Naive thymus-derived CD8-positive, alpha-beta T cell (primary cell): ENCODE measurements around the gene ALDH16A1. TPM values are rescaled to one million over a fixed set of nuclear protein-coding genes. Genes with fewer than 3 reads are reported as not detected.

Source experiments
- ATAC-seq, 2 donors: fragments of 150-1000 bp; cut with Tn5 transposase in 1 of 2; sonication (Bioruptor Pico), chemical (Tn5 transposase) in 1 of 2; 1 replicate in 1 of 2; 2 replicates in 1 of 2; pipeline ENCODE4 v1.10.0; 2021; ENCODE audit warnings: mild to moderate bottlenecking in 2 of 2, moderate library complexity in 2 of 2
- POLR2A ChIA-PET: fragments of 350-600 bp; sonication (Branson Sonifier 250); formaldehyde crosslinking; loops from one replicate; lab custom pipeline; 2021; ENCODE audit warnings: antibody characterized with exemption; lab: Charles Lee
- DNase-seq, 10 donors: peaks; one replicate each; pipeline versions ENCODE4 v3.0.0 to v3.0.0-alpha.2; 2020 to 2022
- H3K27ac Mint-ChIP-seq, 10 donors: one replicate each; pipeline ENCODE4 v1.8.0; 2020 to 2022; ENCODE audit warnings: mild to moderate bottlenecking in 10 of 10, mixed read lengths in 10 of 10, moderate library complexity in 4 of 10, inconsistent platforms in 1 of 10
- H3K27me3 Mint-ChIP-seq, 5 donors: one replicate each; pipeline ENCODE4 v1.8.0; 2021 to 2022; ENCODE audit warnings: mixed read lengths in 5 of 5
- H3K36me3 Mint-ChIP-seq, 3 donors: one replicate each; pipeline ENCODE4 v1.8.0; 2020 to 2022; ENCODE audit warnings: mixed read lengths in 3 of 3, mild to moderate bottlenecking in 2 of 3, inconsistent platforms in 1 of 3
- H3K4me1 Mint-ChIP-seq, 4 donors: one replicate each; pipeline ENCODE4 v1.8.0; 2021 to 2022; ENCODE audit warnings: mixed read lengths in 4 of 4
- H3K4me3 Mint-ChIP-seq, 10 donors: one replicate each; pipeline ENCODE4 v1.8.0; 2020 to 2022; ENCODE audit warnings: mild to moderate bottlenecking in 10 of 10, mixed read lengths in 10 of 10, moderate library complexity in 6 of 10, inconsistent platforms in 1 of 10
- H3K9me3 Mint-ChIP-seq, 9 donors: one replicate each; pipeline ENCODE4 v1.8.0; 2020 to 2022; ENCODE audit warnings: mixed read lengths in 9 of 9, mild to moderate bottlenecking in 3 of 9, inconsistent platforms in 1 of 9, moderate library complexity in 1 of 9
- polyA plus RNA-seq, 3 donors: library from polyadenylated mRNA; unstranded; fragments of 300-500 nt; fragmentation: Illumina TruSeq; gene quantifications; one replicate each; pipeline ENCODE4 v1.2.3, GENCODE V29; 2021
- total RNA-seq, 8 experiments: library from RNA in 2 of 8; stranded (reverse) in 2 of 8; gene quantifications; one replicate each; pipeline ENCODE4 v1.2.3 and lab custom pipeline; 2021 to 2026

The ALDH16A1 gene
- total and polyA plus RNA-seq, 5 experiments from 2014 or later = 28.3 to 44.4 (median 38.0) TPM

- Mint-ChIP-seq H3K4me3 (peak overlapping the region in 3 of 10 donors; percentile 10 to 45 (median 24)), H3K36me3 (peaks cover 10 to 86% (median 17%) of the 10 kb centered on the region in 3 donors), H3K4me1 (peaks cover 20 to 59% (median 37%) of the 10 kb centered on the region in 4 donors), H3K9me3 (no peaks in the 10 kb centered on the region), H3K27ac (peak overlapping the region in 8 of 10 donors; percentile 61 to 89 (median 78)), H3K27me3 (no peaks in the 10 kb centered on the region)
- DNase-seq (no peak), ATAC-seq (no peak)
- POLR2A ChIA-PET = interaction anchor here (0.6 to 5.2 kb wide), 7 partner anchors 11 to 73 kb away, joined by 3 to 39 read pairs (median 4); partner anchors contain the start of genes ALDH16A1 and PIH1D1
Measured at GRCh38 chr19:49479975-49480628, 27.1 kb downstream of the ALDH16A1 start.

DNA sequence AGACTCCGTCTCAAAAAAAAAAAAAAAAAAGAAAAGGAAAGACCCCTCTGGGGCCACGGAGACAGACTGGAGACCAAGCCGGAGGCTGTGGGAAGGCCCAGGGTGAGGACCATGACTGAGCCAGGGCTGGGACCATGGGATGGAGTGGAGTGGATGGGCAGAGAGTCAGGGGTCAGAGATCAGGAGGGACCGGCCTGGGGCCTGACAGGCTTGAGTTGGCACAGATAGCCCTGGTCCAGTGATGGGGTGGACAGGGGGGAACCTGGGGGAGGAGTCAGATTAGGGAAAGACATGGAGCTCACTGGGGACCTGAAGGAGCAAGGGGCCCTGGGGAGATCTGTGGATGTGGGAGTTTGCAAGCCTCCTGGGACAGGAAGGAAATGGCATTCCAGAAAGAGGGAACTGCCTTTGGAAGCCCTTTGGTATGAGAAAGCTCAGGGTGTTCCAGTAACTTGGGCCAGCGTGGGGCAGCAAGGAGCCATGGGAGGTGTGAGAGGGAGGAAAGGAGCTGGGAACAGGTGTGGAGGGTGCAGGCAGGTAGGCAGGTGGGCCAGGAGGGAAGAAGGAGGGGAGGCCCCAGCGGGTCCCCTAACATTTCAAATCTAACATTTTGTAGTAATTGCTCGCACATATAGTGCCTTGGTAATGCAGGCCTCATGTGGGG is 28.1 kb downstream of the ALDH16A1 start:
- Mint-ChIP-seq H3K9me3 (no peaks in the 10 kb centered on the region), H3K27ac (peak overlapping the region; percentile 55 to 89 (median 70)), H3K4me3 (peak overlapping the region in 5 of 10 donors; percentile 5 to 76 (median 26)), H3K4me1 (peaks cover 13 to 59% (median 29%) of the 10 kb centered on the region in 4 donors), H3K27me3 (no peaks in the 10 kb centered on the region), H3K36me3 (peaks cover 4 to 88% (median 14%) of the 10 kb centered on the region in 3 donors)
- ATAC-seq (no peak), DNase-seq (no peak)
- POLR2A ChIA-PET = interaction anchor here (0.6 to 1.3 kb wide), 7 partner anchors 10 to 72 kb away, joined by 3 to 9 read pairs (median 4); no protein-coding TSS in a partner anchor

GRCh38 chr19:49486232-49486631 is 33.2 kb downstream of the ALDH16A1 start:
- H3K4me1 Mint-ChIP-seq = peaks cover 8 to 64% (median 41%) of the 10 kb centered on the region in 4 donors
- H3K27me3 Mint-ChIP-seq = peaks cover 0 to 3% (median 0%) of the 10 kb centered on the region in 5 donors
- H3K9me3 Mint-ChIP-seq = peaks cover 0 to 2% (median 0%) of the 10 kb centered on the region in 9 donors
- peaks cover 12 to 85% (median 28%) of the 10 kb centered on the region in 3 donors for H3K36me3 Mint-ChIP-seq
- ATAC-seq = no peak
- DNase-seq = no peak
- H3K4me3 Mint-ChIP-seq = peak overlapping the region in 6 of 10 donors; percentile 23 to 69 (median 35)
- peak overlapping the region in 9 of 10 donors; percentile 70 to 97 (median 85) for H3K27ac Mint-ChIP-seq
- POLR2A ChIA-PET = interaction anchor here (0.8 to 6.2 kb wide), 3 partner anchors 9 to 104 kb away, joined by 3 to 60 read pairs (median 4); no protein-coding TSS in a partner anchor

- peaks cover 0 to 3% (median 0%) of the 10 kb centered on the region in 5 donors for H3K27me3 Mint-ChIP-seq
- H3K4me3 Mint-ChIP-seq = peak overlapping the region; percentile 89 to 99 (median 97)
- H3K4me1 Mint-ChIP-seq = peaks cover 9 to 59% (median 41%) of the 10 kb centered on the region in 4 donors
- H3K27ac Mint-ChIP-seq = peak overlapping the region; percentile 94 to 99 (median 97)
- POLR2A ChIA-PET = interaction anchor here (0.5 to 6.2 kb wide), 14 partner anchors 10 to 231 kb away, joined by 3 to 60 read pairs (median 6); partner anchors contain the start of genes ALDH16A1, FLT3LG, NOSIP and PIH1D1
- no peak for DNase-seq
- ATAC-seq = no peak
- peaks cover 12 to 88% (median 28%) of the 10 kb centered on the region in 3 donors for H3K36me3 Mint-ChIP-seq
- peaks cover 0 to 2% (median 0%) of the 10 kb centered on the region in 9 donors for H3K9me3 Mint-ChIP-seq
Measured at GRCh38 chr19:49486710-49487276, 33.8 kb downstream of the ALDH16A1 start.

- ATAC-seq (peak; percentile 85 to 91), DNase-seq (peak; percentile 98 to 100 (median 99))
- Mint-ChIP-seq H3K27me3 (peaks cover 0 to 3% (median 0%) of the 10 kb centered on the region in 5 donors), H3K36me3 (peaks cover 12 to 89% (median 29%) of the 10 kb centered on the region in 3 donors), H3K27ac (peak within 1 kb of the TSS; percentile 94 to 99 (median 97)), H3K4me1 (peaks cover 9 to 57% (median 45%) of the 10 kb centered on the region in 4 donors), H3K4me3 (peak within 1 kb of the TSS; percentile 89 to 99 (median 97)), H3K9me3 (peaks cover 0 to 2% (median 0%) of the 10 kb centered on the region in 9 donors)
- POLR2A ChIA-PET = interaction anchor here (0.5 to 6.2 kb wide), 29 partner anchors 10 to 494 kb away, joined by 3 to 60 read pairs (median 4); partner anchors contain the start of genes ALDH16A1, CD37, FLT3LG and GYS1
Measured at GRCh38 chr19:49487277-49488045, 34.4 kb downstream of the ALDH16A1 start, which contains the start of gene RPL13A. TSS of gene RPL13A (plus strand) at chr19:49487608. CDS start at chr19:49487630, 22 bp downstream.

DNA sequence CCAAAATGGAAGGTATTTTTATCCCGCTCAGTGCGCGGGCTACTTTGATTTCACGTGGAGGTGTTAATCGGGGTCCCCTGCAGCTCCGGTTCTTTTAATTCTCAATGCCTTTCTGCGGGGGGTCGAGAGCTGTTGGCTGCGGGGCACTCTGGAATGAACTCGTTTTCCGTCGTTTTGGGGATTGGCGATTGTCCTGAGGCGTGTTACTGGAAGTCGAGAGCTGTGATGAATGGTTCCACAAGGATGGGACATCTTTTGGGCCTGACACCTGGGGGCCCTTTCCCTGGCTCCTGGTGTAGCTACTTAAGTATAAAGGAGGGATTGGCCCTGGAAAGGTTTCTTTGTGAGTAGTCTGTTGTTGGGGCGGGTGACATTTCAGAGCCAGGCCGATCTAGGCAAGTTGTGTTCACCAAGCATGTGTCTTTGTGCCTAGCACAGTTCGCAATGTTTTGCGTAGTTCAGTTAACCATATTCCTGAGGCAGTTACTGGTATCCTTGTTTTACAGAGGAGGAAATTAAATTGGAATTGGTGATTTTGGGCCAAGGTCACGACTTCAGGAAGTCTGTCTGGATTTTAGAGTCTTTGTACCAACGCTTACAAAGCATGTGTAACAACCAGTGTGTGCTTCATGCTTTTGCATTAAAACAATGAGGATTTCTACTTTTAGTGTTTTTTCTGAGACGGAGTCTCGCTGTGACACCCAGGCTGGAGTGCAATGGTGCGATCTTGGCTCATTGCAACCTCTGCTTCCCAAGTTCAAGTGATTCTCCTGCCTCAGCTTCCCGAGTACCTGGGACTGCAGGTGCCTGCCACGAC is 35.2 kb downstream of the ALDH16A1 start:
- POLR2A ChIA-PET = interaction anchor here (0.6 to 6.2 kb wide), 29 partner anchors 11 to 495 kb away, joined by 3 to 60 read pairs (median 4); partner anchors contain the start of genes ALDH16A1, CD37, FLT3LG and GYS1
- DNase-seq (no peak), ATAC-seq (no peak)
- peaks cover 11 to 60% (median 52%) of the 10 kb centered on the region in 4 donors for H3K4me1 Mint-ChIP-seq
- H3K9me3 Mint-ChIP-seq = peaks cover 0 to 2% (median 0%) of the 10 kb centered on the region in 9 donors
- H3K27ac Mint-ChIP-seq = peak overlapping the region; percentile 94 to 99 (median 97)
- H3K4me3 Mint-ChIP-seq = peak overlapping the region; percentile 89 to 99 (median 97)
- H3K36me3 Mint-ChIP-seq = peaks cover 12 to 89% (median 33%) of the 10 kb centered on the region in 3 donors
- peaks cover 0 to 3% (median 0%) of the 10 kb centered on the region in 5 donors for H3K27me3 Mint-ChIP-seq

DNA sequence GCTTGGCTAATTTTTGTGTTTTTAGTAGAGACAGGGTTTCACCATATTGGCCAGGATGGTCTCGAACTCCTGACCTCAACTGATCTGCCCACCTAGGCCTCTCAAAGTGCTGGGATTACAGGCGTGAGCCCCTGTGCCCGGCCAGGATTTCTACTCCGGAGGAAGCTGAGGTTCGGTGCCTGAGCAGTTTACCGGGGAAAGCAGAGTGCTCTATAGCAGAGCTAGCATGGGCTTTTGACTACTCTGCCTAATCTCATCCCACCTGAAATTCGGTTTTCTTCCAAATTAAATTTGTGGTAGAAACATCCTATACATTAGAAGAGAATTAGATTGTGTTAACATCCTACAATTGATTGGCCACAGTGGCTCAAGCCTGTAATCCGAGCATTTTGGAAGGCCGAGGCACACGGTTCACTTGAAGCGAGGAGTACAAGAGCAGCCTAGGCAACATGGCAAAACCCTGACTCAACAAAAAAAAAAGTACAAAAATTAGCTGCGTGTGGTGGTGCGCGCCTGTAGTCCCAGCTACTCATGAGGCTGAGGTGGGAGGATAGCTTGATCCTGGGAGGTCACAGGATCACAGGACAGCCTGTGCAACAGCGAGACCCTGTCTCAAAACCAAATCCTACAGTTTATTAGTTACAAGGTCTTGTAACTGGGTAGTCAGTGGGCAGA is 36.0 kb downstream of the ALDH16A1 start:
- Mint-ChIP-seq H3K36me3 (peaks cover 12 to 83% (median 33%) of the 10 kb centered on the region in 3 donors), H3K27me3 (peaks cover 0 to 3% (median 0%) of the 10 kb centered on the region in 5 donors), H3K27ac (peak overlapping the region; percentile 94 to 99 (median 97)), H3K9me3 (peaks cover 0 to 4% (median 0%) of the 10 kb centered on the region in 9 donors), H3K4me3 (peak overlapping the region; percentile 89 to 99 (median 97)), H3K4me1 (peaks cover 11 to 60% (median 52%) of the 10 kb centered on the region in 4 donors)
- POLR2A ChIA-PET = interaction anchor here (0.6 to 6.2 kb wide), 10 partner anchors 12 to 197 kb away, joined by 3 to 60 read pairs (median 6); partner anchors contain the start of genes ALDH16A1, FLT3LG and PIH1D1
- ATAC-seq (no peak), DNase-seq (no peak)

- peaks cover 12 to 76% (median 33%) of the 10 kb centered on the region in 3 donors for H3K36me3 Mint-ChIP-seq
- H3K9me3 Mint-ChIP-seq = peaks cover 0 to 4% (median 0%) of the 10 kb centered on the region in 9 donors
- DNase-seq (no peak), ATAC-seq (no peak)
- H3K27ac Mint-ChIP-seq = peak overlapping the region in 9 of 10 donors; percentile 85 to 99 (median 97)
- H3K4me1 Mint-ChIP-seq = peaks cover 11 to 60% (median 52%) of the 10 kb centered on the region in 4 donors
- peak overlapping the region; percentile 89 to 99 (median 97) for H3K4me3 Mint-ChIP-seq
- peaks cover 0 to 3% (median 0%) of the 10 kb centered on the region in 5 donors for H3K27me3 Mint-ChIP-seq
- POLR2A ChIA-PET = interaction anchor here (0.5 to 6.2 kb wide), 7 partner anchors 13 to 229 kb away, joined by 3 to 60 read pairs (median 4); partner anchors contain the start of genes ALDH16A1, FLT3LG and PIH1D1
Measured at GRCh38 chr19:49489601-49490167, 36.7 kb downstream of the ALDH16A1 start.

- peak overlapping the region; percentile 26 to 99 (median 97) for H3K4me3 Mint-ChIP-seq
- POLR2A ChIA-PET = interaction anchor here (6.2 kb wide), 1 partner anchor 13 kb away, joined by 60 read pairs; no protein-coding TSS in a partner anchor
- ATAC-seq (no peak), DNase-seq (no peak)
- peaks cover 0 to 3% (median 0%) of the 10 kb centered on the region in 5 donors for H3K27me3 Mint-ChIP-seq
- peaks cover 12 to 69% (median 33%) of the 10 kb centered on the region in 3 donors for H3K36me3 Mint-ChIP-seq
- H3K27ac Mint-ChIP-seq = peak overlapping the region in 9 of 10 donors; percentile 57 to 99 (median 94)
- H3K9me3 Mint-ChIP-seq = peaks cover 0 to 4% (median 0%) of the 10 kb centered on the region in 9 donors
- peaks cover 11 to 66% (median 53%) of the 10 kb centered on the region in 4 donors for H3K4me1 Mint-ChIP-seq
Measured at GRCh38 chr19:49490287-49491029, 37.4 kb downstream of the ALDH16A1 start.
